Measurements from ENCODE around the gene PTH2. TPM values are rescaled to one million over a fixed set of nuclear protein-coding genes. Genes with fewer than 3 reads are reported as not detected.
A peak's percentile ranks its signal among the peaks of the same experiment; 100 is the strongest.

The PTH2 gene
- total RNA-seq, 1 experiment from 2014 or later = 0.96 TPM

DNA sequence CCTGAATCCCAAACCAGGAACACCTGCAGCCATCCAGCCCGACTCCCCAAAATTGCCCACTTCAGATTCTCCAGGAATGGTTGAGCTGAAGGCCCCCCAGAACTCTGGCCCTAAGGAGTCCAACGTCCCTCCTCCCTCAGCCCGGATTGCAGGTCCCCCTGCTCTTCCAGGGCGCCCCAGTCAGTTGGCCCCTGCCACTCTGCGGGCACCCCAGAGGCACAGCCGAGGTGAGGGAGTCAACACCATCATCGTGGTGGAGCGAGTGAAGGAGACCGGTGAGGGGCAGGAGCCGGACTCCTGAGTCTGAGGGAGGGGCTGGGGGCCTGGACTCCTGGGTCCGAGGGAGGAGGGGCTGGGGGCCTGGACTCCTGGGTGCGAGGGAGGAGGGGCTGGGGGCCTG is 4.1 kb upstream of the PTH2 start:
- no peak overlapping the region for H3K4ac ChIP-seq (ENCODE audit: low read depth, low read length)
- H3K14ac ChIP-seq (ENCODE audit: insufficient read depth, low read length) = no peak overlapping the region
- peaks cover 4 to 9% of the 10 kb centered on the region in 2 experiments; a peak in 3 of 5 replicates for H3K9me3 Mint-ChIP-seq
- no peaks in the 10 kb centered on the region for H4K20me1 ChIP-seq (ENCODE audit: control insufficient read depth, insufficient read depth, insufficient read length)
- peaks cover 3 to 11% (median 6%) of the 10 kb centered on the region in 3 experiments for H3K36me3 Mint-ChIP-seq (ENCODE audit: insufficient read depth in 1 of 3, low read depth in 3 of 3)
- H3K9ac ChIP-seq (ENCODE audit: extremely low read depth, insufficient read length, low read length) = no peak overlapping the region
- no peak overlapping the region for H2BK15ac ChIP-seq (ENCODE audit: low read depth, low read length)
- H3K9me3 ChIP-seq (ENCODE audit: control insufficient read depth, low read depth, low read length) = no peaks in the 10 kb centered on the region
- TF ChIP-seq, protein P1, sequence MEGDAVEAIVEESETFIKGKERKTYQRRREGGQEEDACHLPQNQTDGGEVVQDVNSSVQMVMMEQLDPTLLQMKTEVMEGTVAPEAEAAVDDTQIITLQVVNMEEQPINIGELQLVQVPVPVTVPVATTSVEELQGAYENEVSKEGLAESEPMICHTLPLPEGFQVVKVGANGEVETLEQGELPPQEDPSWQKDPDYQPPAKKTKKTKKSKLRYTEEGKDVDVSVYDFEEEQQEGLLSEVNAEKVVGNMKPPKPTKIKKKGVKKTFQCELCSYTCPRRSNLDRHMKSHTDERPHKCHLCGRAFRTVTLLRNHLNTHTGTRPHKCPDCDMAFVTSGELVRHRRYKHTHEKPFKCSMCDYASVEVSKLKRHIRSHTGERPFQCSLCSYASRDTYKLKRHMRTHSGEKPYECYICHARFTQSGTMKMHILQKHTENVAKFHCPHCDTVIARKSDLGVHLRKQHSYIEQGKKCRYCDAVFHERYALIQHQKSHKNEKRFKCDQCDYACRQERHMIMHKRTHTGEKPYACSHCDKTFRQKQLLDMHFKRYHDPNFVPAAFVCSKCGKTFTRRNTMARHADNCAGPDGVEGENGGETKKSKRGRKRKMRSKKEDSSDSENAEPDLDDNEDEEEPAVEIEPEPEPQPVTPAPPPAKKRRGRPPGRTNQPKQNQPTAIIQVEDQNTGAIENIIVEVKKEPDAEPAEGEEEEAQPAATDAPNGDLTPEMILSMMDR (conservative IDR thresholded peaks at IDR 0.05) = no peak
- H3K23ac ChIP-seq (ENCODE audit: insufficient read length, low read depth, low read length) = no peak overlapping the region
- peaks cover 2% of the 10 kb centered on the region for H3K4me1 ChIP-seq (ENCODE audit: insufficient read depth, low read length)
- H3K23me2 ChIP-seq (ENCODE audit: insufficient read length, low read depth, low read length, poor library complexity, severe bottlenecking) = peaks cover 23% of the 10 kb centered on the region
- H2BK12ac ChIP-seq (ENCODE audit: insufficient read length, low read depth, low read length) = no peak overlapping the region
- no peak overlapping the region for H2AFZ ChIP-seq (ENCODE audit: low read length)
- peaks cover 56 to 75% of the 10 kb centered on the region in 2 experiments for H3K4me1 Mint-ChIP-seq
- H2BK20ac ChIP-seq (ENCODE audit: low read depth, low read length, poor library complexity, severe bottlenecking) = no peak overlapping the region
- H3K18ac ChIP-seq (ENCODE audit: insufficient read length, low read depth, low read length) = no peak overlapping the region
- H3K27ac ChIP-seq (ENCODE audit: insufficient read length, low read depth, low read length) = no peak overlapping the region
- H3K4me3 Mint-ChIP-seq = peak overlapping the region; percentile 46 to 75; a peak in 4 of 5 replicates
- H2BK5ac ChIP-seq (ENCODE audit: insufficient read length, low read length) = no peak overlapping the region
- H4K5ac ChIP-seq (ENCODE audit: insufficient read length, low read depth, low read length) = no peak overlapping the region
- WGBS (ENCODE audit: extremely low coverage, insufficient read length, low lambda C conversion rate) = no CpG with 5 or more reads among the region's 12 CpGs
- peaks cover 81% of the 10 kb centered on the region for H3K27me3 Mint-ChIP-seq (ENCODE audit: low read depth)
- H2BK120ac ChIP-seq (ENCODE audit: low read depth, low read length, poor library complexity, severe bottlenecking) = no peak overlapping the region
- no peaks in the 10 kb centered on the region for H3K79me2 ChIP-seq (ENCODE audit: insufficient read depth, low read length)
- no peaks in the 10 kb centered on the region for H3K79me1 ChIP-seq (ENCODE audit: insufficient read depth, low read depth, low read length, poor library complexity, severe bottlenecking)
- no peak overlapping the region for H3K4me2 ChIP-seq (ENCODE audit: insufficient read depth, insufficient read length, low read length)
- H4K91ac ChIP-seq (ENCODE audit: insufficient read length, low read depth, low read length) = no peak overlapping the region
- H3T11ph ChIP-seq (ENCODE audit: low read length) = no peak overlapping the region
- no peak overlapping the region for H2AK5ac ChIP-seq (ENCODE audit: insufficient read length, low read length)
- no peak overlapping the region for H4K8ac ChIP-seq (replicated peaks; ENCODE audit: insufficient read length, low read depth, low read length)
- no peak for DNase-seq
- H3K27ac Mint-ChIP-seq = no peak overlapping the region
- H3K27me3 ChIP-seq (ENCODE audit: insufficient read depth, low read length) = peaks cover 24% of the 10 kb centered on the region; the same call in 1 of the 2 replicates
- no peak overlapping the region for H3K56ac ChIP-seq (ENCODE audit: insufficient read length, low read depth, low read length)
